ENCODE results near the gene CNIH1. TPM values are rescaled to one million over a fixed set of nuclear protein-coding genes. Genes with fewer than 3 reads are reported as not detected.
"Not testable (repeated sequence)": the region's sequence is repeated elsewhere in the genome, so short reads cannot be mapped to it uniquely, and the experiment has no call there.

Gene CNIH1
- total RNA-seq, 1 experiment from 2014 or later = 149 TPM

- TF ChIP-seq SRF (IDR thresholded peaks at IDR 0.05; ENCODE audit: low read depth) = no peak
These were observed 3.5 kb upstream of the CNIH1 start (continued) for GRCh38 chr14:54444681-54445080.

GRCh38 chr14:54443981-54444380 lies 2.8 kb upstream of the CNIH1 start:
- no TSS peak for BruUV-seq (replicated peaks)
- no peak overlapping the region for H3K9ac ChIP-seq (ENCODE audit: low read length)
- intact Hi-C loops (cut with micrococcal nuclease) = no loop called here
- peaks cover 8 to 29% of the 10 kb centered on the region in 2 experiments; a peak in 3 of 4 replicates for H3K4me1 ChIP-seq (ENCODE audit: control insufficient read depth in 1 of 2, insufficient read depth in 2 of 2, low read length in 2 of 2)
- RAD21 ChIA-PET (ENCODE audit: low non-redundant PET in 1 of 2, low total read pairs in 2 of 2, uncharacterized antibody in 2 of 2, unreplicated experiment in 2 of 2) = no interaction called here
- H4K20me1 ChIP-seq (ENCODE audit: insufficient read depth) = no peaks in the 10 kb centered on the region
- H3K4me3 ChIP-seq (replicated peaks in 1 of 2; ENCODE audit: low read depth in 1 of 2, low read length in 2 of 2) = no peak overlapping the region
- no peak overlapping the region for H2AFZ ChIP-seq (ENCODE audit: low read depth, low read length, poor library complexity, severe bottlenecking)
- CTCF ChIA-PET = interaction anchor here (1.4 kb wide), 1 partner anchor 120 kb away, joined by 3 read pairs; no protein-coding TSS in a partner anchor
- H3K4me2 ChIP-seq (ENCODE audit: low read length) = no peak overlapping the region
- no peaks in the 10 kb centered on the region for H3K36me3 ChIP-seq (ENCODE audit: control insufficient read depth in 1 of 2, insufficient read depth in 2 of 2, low read length in 2 of 2)
- no peak for DNase-seq (ENCODE audit: low read depth, low spot score)
- H3K79me2 ChIP-seq (ENCODE audit: insufficient read depth, low read length) = peaks cover 19% of the 10 kb centered on the region
- no peaks in the 10 kb centered on the region for H3K9me2 ChIP-seq (ENCODE audit: insufficient read depth)
- TF ChIP-seq JUND (IDR thresholded peaks at IDR 0.05) (no peak), EZH2phosphoT487 (IDR thresholded peaks at IDR 0.05; ENCODE audit: borderline replicate concordance) (no peak), EZH2 (IDR thresholded peaks at IDR 0.05) (no peak), SP1 (IDR thresholded peaks at IDR 0.05; ENCODE audit: low read depth) (no peak)
- no peaks in the 10 kb centered on the region for H3K27me3 ChIP-seq (ENCODE audit: insufficient read depth, low read length)
- POLR2A ChIA-PET = no interaction called here
- H3K9me3 ChIP-seq (ENCODE audit: control insufficient read depth in 1 of 2, insufficient read depth in 1 of 2, low read depth in 1 of 2, low read length in 2 of 2) = no peaks in the 10 kb centered on the region
- H3K27ac ChIP-seq (ENCODE audit: low read depth, low read length) = no peak overlapping the region
- no peak for ATAC-seq

GRCh38 chr14:54442961-54443360 lies 1.8 kb upstream of the CNIH1 start:
- H3K9me3 ChIP-seq (ENCODE audit: control insufficient read depth in 1 of 2, insufficient read depth in 1 of 2, low read depth in 1 of 2, low read length in 2 of 2); H3K36me3 ChIP-seq (ENCODE audit: control insufficient read depth in 1 of 2, insufficient read depth in 2 of 2, low read length in 2 of 2); intact Hi-C loops (cut with micrococcal nuclease); H3K27ac ChIP-seq (ENCODE audit: low read depth, low read length); H2AFZ ChIP-seq (ENCODE audit: low read depth, low read length, poor library complexity, severe bottlenecking); ATAC-seq; H3K9me2 ChIP-seq (ENCODE audit: insufficient read depth); POLR2A ChIA-PET; H4K20me1 ChIP-seq (ENCODE audit: insufficient read depth); RAD21 ChIA-PET (ENCODE audit: low non-redundant PET in 1 of 2, low total read pairs in 2 of 2, uncharacterized antibody in 2 of 2, unreplicated experiment in 2 of 2); DNase-seq (ENCODE audit: low read depth, low spot score); H3K4me2 ChIP-seq (ENCODE audit: low read length); H3K4me3 ChIP-seq (replicated peaks in 1 of 2; ENCODE audit: low read depth in 1 of 2, low read length in 2 of 2); BruUV-seq (replicated peaks); H3K9ac ChIP-seq (ENCODE audit: low read length); H3K27me3 ChIP-seq (ENCODE audit: insufficient read depth, low read length): not testable (repeated sequence)
- H3K4me1 ChIP-seq (ENCODE audit: control insufficient read depth in 1 of 2, insufficient read depth in 2 of 2, low read length in 2 of 2) = peaks cover 13 to 33% of the 10 kb centered on the region in 2 experiments; a peak in 3 of 4 replicates
- CTCF ChIA-PET = interaction anchor here (0.7 to 1.4 kb wide), 2 partner anchors 8 to 121 kb away, joined by 3 read pairs; no protein-coding TSS in a partner anchor
- peaks cover 29% of the 10 kb centered on the region for H3K79me2 ChIP-seq (ENCODE audit: insufficient read depth, low read length)
